Measurements from ENCODE around the gene CCHCR1. TPM values are rescaled to one million over a fixed set of nuclear protein-coding genes. Genes with fewer than 3 reads are reported as not detected.

CCHCR1 gene
- total RNA-seq, 1 donor from 2014 or later, result 9.9 TPM

- H3K4me1 ChIP-seq (ENCODE audit: control insufficient read depth in 3 of 3, insufficient read depth in 3 of 3, low read length in 3 of 3), result peaks cover 0 to 5% (median 4%) of the 10 kb centered on the region in 3 donors
- H3K27me3 ChIP-seq (ENCODE audit: control insufficient read depth in 3 of 3, insufficient read depth in 3 of 3, low read length in 3 of 3), result peaks cover 0 to 3% (median 1%) of the 10 kb centered on the region in 3 donors
- no peak overlapping the region for H3K9ac ChIP-seq (ENCODE audit: low read depth in 1 of 3, low read length in 3 of 3)
- H3K9me3 ChIP-seq (ENCODE audit: control insufficient read depth in 3 of 3, low read length in 3 of 3), result no peaks in the 10 kb centered on the region
- no peaks in the 10 kb centered on the region for H3K36me3 ChIP-seq (ENCODE audit: control insufficient read depth in 3 of 3, insufficient read depth in 3 of 3, low read length in 3 of 3)
- no peak overlapping the region for H3K4me3 ChIP-seq (ENCODE audit: low read length in 3 of 3)
- H3K27ac ChIP-seq (ENCODE audit: low read depth, low read length), result no peak overlapping the region
Measured at GRCh38 chr6:31132806-31133205, 24.8 kb downstream of the CCHCR1 start.

DNA sequence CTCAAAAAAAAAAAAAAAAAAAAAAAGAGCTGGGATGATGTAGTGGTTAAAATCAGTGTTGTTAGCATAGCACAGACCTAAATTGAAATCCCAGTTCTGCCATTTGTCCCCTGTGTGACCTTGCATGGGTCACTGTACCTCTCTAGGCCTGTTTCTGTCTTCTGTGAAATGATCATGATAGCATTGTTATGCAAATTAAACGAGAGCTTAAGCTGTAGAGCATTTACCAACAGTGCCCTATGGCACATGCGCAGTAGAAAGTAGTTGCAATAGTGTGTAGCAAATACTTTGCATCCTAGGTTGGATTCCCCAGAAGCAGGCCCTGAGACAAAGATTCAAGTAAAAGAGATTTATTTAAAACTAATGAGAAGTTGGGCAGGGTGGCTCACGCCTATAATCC is 26.0 kb downstream of the CCHCR1 start:
- Histone ChIP-seq H3K36me3 (ENCODE audit: control insufficient read depth in 3 of 3, insufficient read depth in 3 of 3, low read length in 3 of 3) (no peaks in the 10 kb centered on the region), H3K27ac (ENCODE audit: low read depth, low read length) (no peak overlapping the region), H3K9ac (ENCODE audit: low read depth in 1 of 3, low read length in 3 of 3) (no peak overlapping the region), H3K9me3 (ENCODE audit: control insufficient read depth in 3 of 3, low read length in 3 of 3) (no peaks in the 10 kb centered on the region), H3K27me3 (ENCODE audit: control insufficient read depth in 3 of 3, insufficient read depth in 3 of 3, low read length in 3 of 3) (peaks cover 0 to 3% (median 0%) of the 10 kb centered on the region in 3 donors), H3K4me3 (ENCODE audit: low read length in 3 of 3) (no peak overlapping the region), H3K4me1 (ENCODE audit: control insufficient read depth in 3 of 3, insufficient read depth in 3 of 3, low read length in 3 of 3) (peaks cover 0 to 4% (median 0%) of the 10 kb centered on the region in 3 donors)

DNA sequence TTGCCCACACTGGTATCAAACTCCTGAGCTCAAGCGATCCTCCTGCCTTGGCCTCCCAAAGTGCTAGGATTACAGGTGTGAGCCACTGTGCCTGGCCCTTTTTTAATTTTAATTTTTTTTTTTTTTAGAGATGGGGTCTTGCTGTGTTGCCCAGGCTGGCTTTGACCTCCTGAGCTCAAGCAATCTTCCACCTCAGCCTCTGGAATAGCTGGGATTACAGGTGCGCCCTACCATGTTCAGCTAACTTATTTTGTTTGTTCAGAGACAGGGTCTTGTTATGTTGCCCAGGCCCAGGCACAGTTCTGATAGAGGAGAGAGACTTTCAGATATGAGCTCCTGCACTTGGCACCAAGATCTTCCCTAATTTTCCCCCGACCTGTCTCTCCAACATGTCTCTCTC is 26.9 kb downstream of the CCHCR1 start:
- no peak overlapping the region for H3K4me3 ChIP-seq (ENCODE audit: low read length in 3 of 3)
- H3K36me3 ChIP-seq (ENCODE audit: control insufficient read depth in 3 of 3, insufficient read depth in 3 of 3, low read length in 3 of 3), result no peaks in the 10 kb centered on the region
- H3K9me3 ChIP-seq (ENCODE audit: control insufficient read depth in 3 of 3, low read length in 3 of 3), result no peaks in the 10 kb centered on the region
- no peak overlapping the region for H3K9ac ChIP-seq (ENCODE audit: low read depth in 1 of 3, low read length in 3 of 3)
- no peak overlapping the region for H3K27ac ChIP-seq (ENCODE audit: low read depth, low read length)
- peaks cover 0 to 7% (median 0%) of the 10 kb centered on the region in 3 donors for H3K4me1 ChIP-seq (ENCODE audit: control insufficient read depth in 3 of 3, insufficient read depth in 3 of 3, low read length in 3 of 3)
- H3K27me3 ChIP-seq (ENCODE audit: control insufficient read depth in 3 of 3, insufficient read depth in 3 of 3, low read length in 3 of 3), result peaks cover 0 to 3% (median 0%) of the 10 kb centered on the region in 3 donors

DNA sequence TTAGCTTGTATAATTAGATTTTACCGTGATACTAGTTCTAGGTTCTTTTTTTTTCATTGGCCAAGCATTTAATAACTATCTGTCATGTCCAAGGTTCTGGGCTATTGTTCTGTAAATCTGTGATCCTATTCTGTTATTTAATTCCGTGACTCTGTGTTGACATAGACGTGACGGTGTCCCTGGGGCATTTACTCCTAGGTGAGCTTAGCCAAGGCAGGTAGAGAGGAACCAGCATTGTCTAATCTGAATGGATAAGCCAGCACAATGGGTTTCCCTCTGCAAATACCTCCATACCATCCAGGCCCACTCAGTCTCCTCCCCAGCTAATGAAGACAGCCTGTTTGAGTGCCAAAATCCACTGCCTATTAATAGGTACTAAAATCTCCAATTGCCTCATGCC is 28.5 kb downstream of the CCHCR1 start:
- H3K27ac ChIP-seq (ENCODE audit: low read depth, low read length), result no peak overlapping the region
- no peaks in the 10 kb centered on the region for H3K9me3 ChIP-seq (ENCODE audit: control insufficient read depth in 3 of 3, low read length in 3 of 3)
- H3K9ac ChIP-seq (ENCODE audit: low read depth in 1 of 3, low read length in 3 of 3), result no peak overlapping the region
- H3K36me3 ChIP-seq (ENCODE audit: control insufficient read depth in 3 of 3, insufficient read depth in 3 of 3, low read length in 3 of 3), result no peaks in the 10 kb centered on the region
- peaks cover 0 to 13% (median 3%) of the 10 kb centered on the region in 3 donors for H3K4me1 ChIP-seq (ENCODE audit: control insufficient read depth in 3 of 3, insufficient read depth in 3 of 3, low read length in 3 of 3)
- H3K4me3 ChIP-seq (ENCODE audit: low read length in 3 of 3), result no peak overlapping the region
- peaks cover 0 to 3% (median 0%) of the 10 kb centered on the region in 3 donors for H3K27me3 ChIP-seq (ENCODE audit: control insufficient read depth in 3 of 3, insufficient read depth in 3 of 3, low read length in 3 of 3)

DNA sequence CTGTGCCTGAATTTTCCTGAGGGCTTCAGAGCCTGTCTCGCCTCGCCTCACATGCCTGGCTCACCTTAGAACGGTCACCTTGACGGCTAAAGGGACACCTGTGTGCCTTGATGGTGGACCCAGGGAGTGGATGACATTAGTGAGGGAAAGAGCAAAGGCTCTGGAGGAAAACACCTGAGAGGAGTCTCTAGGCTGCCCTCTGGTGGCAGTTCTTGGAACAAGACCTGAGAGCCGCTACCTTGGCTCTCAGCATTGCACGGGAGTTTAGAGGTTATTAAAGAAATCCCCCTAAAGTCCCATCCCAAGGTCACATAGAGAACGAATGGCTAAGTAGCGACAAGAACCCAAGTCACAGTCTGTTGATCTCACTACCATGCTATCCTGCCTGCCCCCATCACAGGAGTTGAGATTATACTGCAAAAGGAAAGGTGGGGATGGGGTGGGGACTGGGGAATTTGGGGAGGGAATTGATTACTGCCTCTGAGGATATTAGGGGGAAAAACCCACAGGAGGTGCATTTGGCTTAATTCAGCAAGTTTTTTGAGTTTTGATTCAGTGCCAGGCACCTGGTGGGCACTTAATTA is 29.4 kb downstream of the CCHCR1 start:
- Histone ChIP-seq H3K9me3 (ENCODE audit: control insufficient read depth in 3 of 3, low read length in 3 of 3) (no peaks in the 10 kb centered on the region), H3K27ac (ENCODE audit: low read depth, low read length) (no peak overlapping the region), H3K4me1 (ENCODE audit: control insufficient read depth in 3 of 3, insufficient read depth in 3 of 3, low read length in 3 of 3) (peaks cover 3 to 16% (median 6%) of the 10 kb centered on the region in 3 donors), H3K4me3 (ENCODE audit: low read length in 3 of 3) (no peak overlapping the region), H3K36me3 (ENCODE audit: control insufficient read depth in 3 of 3, insufficient read depth in 3 of 3, low read length in 3 of 3) (no peaks in the 10 kb centered on the region), H3K27me3 (ENCODE audit: control insufficient read depth in 3 of 3, insufficient read depth in 3 of 3, low read length in 3 of 3) (peaks cover 0 to 2% (median 0%) of the 10 kb centered on the region in 3 donors), H3K9ac (ENCODE audit: low read depth in 1 of 3, low read length in 3 of 3) (peak overlapping the region in 1 of 3 donors; percentile 8)

DNA sequence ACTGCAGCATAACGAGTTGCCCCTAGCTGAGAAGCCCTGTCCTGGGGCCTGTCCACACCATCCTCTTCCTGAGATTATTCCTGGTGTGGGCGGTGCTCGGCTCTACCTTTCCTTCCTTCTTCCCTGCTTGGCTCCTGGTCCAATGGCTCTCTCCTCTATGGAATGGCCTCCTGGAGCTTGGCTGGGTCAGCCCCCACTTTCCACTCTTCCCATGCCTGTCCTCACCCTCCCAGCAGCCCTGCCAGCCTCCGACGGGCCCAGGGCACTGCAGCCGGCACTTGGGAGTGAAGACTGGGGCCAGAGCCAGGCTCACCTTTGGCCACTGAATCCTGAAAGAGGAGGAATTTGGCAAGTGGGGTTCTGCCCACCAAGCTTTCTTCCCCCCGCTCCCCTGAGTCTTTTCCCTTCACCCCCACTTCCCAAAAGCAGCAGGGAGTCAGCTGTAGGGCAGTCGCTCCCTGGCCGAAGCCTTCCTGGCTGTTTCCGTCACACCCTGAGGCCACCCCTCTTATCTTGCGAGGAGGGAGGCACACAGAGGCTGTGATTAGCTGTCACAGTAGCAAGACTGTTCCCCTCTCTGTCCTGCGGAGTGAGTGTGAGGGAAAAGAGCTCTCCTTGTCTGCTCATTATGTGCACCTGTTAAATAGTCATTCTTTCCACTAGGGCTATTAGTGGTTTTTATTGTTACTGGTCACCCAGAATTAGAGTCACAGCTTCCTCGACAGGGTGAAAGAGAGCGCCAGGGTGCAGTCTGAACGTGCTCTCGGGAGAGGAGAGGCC is 31.0 kb downstream of the CCHCR1 start:
- Histone ChIP-seq H3K4me3 (ENCODE audit: low read length in 3 of 3) (no peak overlapping the region), H3K27ac (ENCODE audit: low read depth, low read length) (no peak overlapping the region), H3K9me3 (ENCODE audit: control insufficient read depth in 3 of 3, low read length in 3 of 3) (no peaks in the 10 kb centered on the region), H3K27me3 (ENCODE audit: control insufficient read depth in 3 of 3, insufficient read depth in 3 of 3, low read length in 3 of 3) (no peaks in the 10 kb centered on the region), H3K9ac (ENCODE audit: low read depth in 1 of 3, low read length in 3 of 3) (no peak overlapping the region), H3K4me1 (ENCODE audit: control insufficient read depth in 3 of 3, insufficient read depth in 3 of 3, low read length in 3 of 3) (peaks cover 3 to 24% (median 17%) of the 10 kb centered on the region in 3 donors), H3K36me3 (ENCODE audit: control insufficient read depth in 3 of 3, insufficient read depth in 3 of 3, low read length in 3 of 3) (no peaks in the 10 kb centered on the region)

- Histone ChIP-seq H3K4me1 (ENCODE audit: control insufficient read depth in 3 of 3, insufficient read depth in 3 of 3, low read length in 3 of 3) (peaks cover 3 to 24% (median 17%) of the 10 kb centered on the region in 3 donors), H3K9me3 (ENCODE audit: control insufficient read depth in 3 of 3, low read length in 3 of 3) (no peaks in the 10 kb centered on the region), H3K4me3 (ENCODE audit: low read length in 3 of 3) (no peak overlapping the region), H3K9ac (ENCODE audit: low read depth in 1 of 3, low read length in 3 of 3) (no peak overlapping the region), H3K36me3 (ENCODE audit: control insufficient read depth in 3 of 3, insufficient read depth in 3 of 3, low read length in 3 of 3) (no peaks in the 10 kb centered on the region), H3K27me3 (ENCODE audit: control insufficient read depth in 3 of 3, insufficient read depth in 3 of 3, low read length in 3 of 3) (no peaks in the 10 kb centered on the region), H3K27ac (ENCODE audit: low read depth, low read length) (no peak overlapping the region)
Measured at GRCh38 chr6:31125586-31126363, 31.8 kb downstream of the CCHCR1 start.

- Histone ChIP-seq H3K9ac (ENCODE audit: low read depth in 1 of 3, low read length in 3 of 3) (no peak overlapping the region), H3K36me3 (ENCODE audit: control insufficient read depth in 3 of 3, insufficient read depth in 3 of 3, low read length in 3 of 3) (no peaks in the 10 kb centered on the region), H3K4me1 (ENCODE audit: control insufficient read depth in 3 of 3, insufficient read depth in 3 of 3, low read length in 3 of 3) (peaks cover 3 to 24% (median 17%) of the 10 kb centered on the region in 3 donors), H3K9me3 (ENCODE audit: control insufficient read depth in 3 of 3, low read length in 3 of 3) (no peaks in the 10 kb centered on the region), H3K27me3 (ENCODE audit: control insufficient read depth in 3 of 3, insufficient read depth in 3 of 3, low read length in 3 of 3) (no peaks in the 10 kb centered on the region), H3K4me3 (ENCODE audit: low read length in 3 of 3) (no peak overlapping the region), H3K27ac (ENCODE audit: low read depth, low read length) (no peak overlapping the region)
Measured at GRCh38 chr6:31125162-31125561, 32.4 kb downstream of the CCHCR1 start.

DNA sequence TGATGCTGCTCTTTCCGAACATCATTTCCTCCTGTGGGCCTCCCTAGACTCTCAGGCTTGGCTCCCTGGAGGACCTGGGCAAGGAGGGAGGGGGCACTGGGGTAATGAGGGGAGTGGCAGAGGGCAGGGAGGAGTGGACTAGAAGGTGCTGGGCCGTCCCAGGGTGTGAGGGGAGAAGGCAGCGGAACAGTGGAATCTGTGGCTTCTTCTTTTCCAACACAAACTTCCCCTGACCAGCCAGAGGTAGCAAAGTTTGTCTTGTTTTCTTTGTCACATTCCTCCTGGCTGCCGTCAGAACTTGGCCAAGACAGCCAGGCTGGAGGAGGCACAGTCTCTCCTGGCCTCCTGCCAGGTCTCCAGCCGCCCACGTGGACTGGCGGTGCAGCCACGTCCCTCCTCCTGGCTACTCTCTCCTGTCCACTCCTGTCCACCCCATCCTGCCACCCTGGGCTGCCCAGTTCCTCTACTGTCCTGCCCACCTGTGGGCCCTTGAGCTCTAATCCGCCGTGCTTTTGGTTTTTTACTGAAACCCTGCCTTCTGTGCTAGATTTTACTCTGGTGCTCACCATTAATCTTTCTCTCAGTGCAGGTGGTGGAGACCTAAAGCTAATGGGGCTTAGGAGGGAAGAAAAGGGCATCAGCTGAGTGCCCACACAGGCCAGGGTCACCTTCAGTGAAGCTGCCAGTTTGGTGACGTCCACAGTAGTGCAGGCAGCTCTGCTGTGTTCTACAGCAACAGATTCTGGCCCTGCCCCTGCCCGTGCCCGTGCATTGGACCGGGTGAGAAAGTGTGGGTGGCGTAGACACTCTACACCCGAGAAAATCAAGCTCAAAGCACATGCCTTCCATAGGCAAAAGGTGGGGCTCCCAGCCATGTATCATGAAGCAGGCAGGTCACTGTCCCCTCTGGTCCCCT is 34.6 kb downstream of the CCHCR1 start:
- no peaks in the 10 kb centered on the region for H3K36me3 ChIP-seq (ENCODE audit: control insufficient read depth in 3 of 3, insufficient read depth in 3 of 3, low read length in 3 of 3)
- H3K9ac ChIP-seq (ENCODE audit: low read depth in 1 of 3, low read length in 3 of 3), result peak overlapping the region in 1 of 3 donors; percentile 25
- H3K4me1 ChIP-seq (ENCODE audit: control insufficient read depth in 3 of 3, insufficient read depth in 3 of 3, low read length in 3 of 3), result peaks cover 3 to 25% (median 17%) of the 10 kb centered on the region in 3 donors
- H3K27me3 ChIP-seq (ENCODE audit: control insufficient read depth in 3 of 3, insufficient read depth in 3 of 3, low read length in 3 of 3), result no peaks in the 10 kb centered on the region
- no peaks in the 10 kb centered on the region for H3K9me3 ChIP-seq (ENCODE audit: control insufficient read depth in 3 of 3, low read length in 3 of 3)
- H3K4me3 ChIP-seq (ENCODE audit: low read length in 3 of 3), result peak overlapping the region in 1 of 3 donors; percentile 13
- H3K27ac ChIP-seq (ENCODE audit: low read depth, low read length), result no peak overlapping the region

All from skeletal muscle tissue (tissue), 4 donors.